Putamen (tissue), 1 donor: ENCODE data around the gene PDZK1.
A peak's percentile ranks its signal among the peaks of the same experiment; 100 is the strongest.
"Not testable (repeated sequence)": the region's sequence is repeated elsewhere in the genome, so short reads cannot be mapped to it uniquely, and the experiment has no call there.

Source experiments
- DNase-seq: peaks from one replicate; pipeline ENCODE4 v3.0.0-alpha.2; 2016; ENCODE audit warnings: low spot score

The PDZK1 gene

DNA sequence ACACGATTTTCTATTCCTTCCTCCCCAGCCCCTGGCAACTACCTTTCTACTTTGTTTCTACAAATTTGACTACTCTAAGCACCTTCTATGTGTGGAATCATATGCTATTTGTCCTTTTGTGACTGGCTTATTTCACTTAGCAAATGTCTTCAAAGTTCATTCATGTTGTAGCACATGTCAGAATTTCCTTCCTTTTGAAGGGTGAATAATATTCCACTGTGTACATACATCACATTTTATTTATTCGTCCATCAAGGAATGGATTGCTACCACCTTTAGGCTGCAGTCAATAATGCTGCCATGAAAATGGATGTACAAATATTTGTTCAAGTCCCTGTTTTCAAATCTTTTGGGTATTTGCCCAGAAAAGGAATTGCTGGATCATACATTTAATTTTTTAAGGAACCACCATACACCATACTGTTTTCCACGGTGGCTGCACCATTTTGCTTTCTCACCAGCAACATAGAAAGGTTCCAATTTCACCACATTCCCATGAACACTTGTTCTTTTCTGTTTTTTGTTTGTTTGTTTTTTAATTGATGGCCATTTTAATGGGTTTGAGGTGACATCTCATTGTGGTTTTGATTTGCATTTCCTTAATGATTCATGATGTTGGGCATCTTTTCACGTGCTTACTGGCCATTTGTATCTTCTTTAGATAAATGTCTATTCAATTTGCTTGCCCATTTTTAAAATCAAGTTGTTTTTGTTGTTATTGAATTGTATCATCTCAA lies 3.3 kb upstream of the PDZK1 start:
- DNase-seq, result no peak

- no peak for DNase-seq
Measured at GRCh38 chr1:145708063-145708462, 895 bp upstream of the PDZK1 start.

GRCh38 chr1:145706086-145706664 lies 993 bp downstream of the PDZK1 start:
- DNase-seq, result no peak

- DNase-seq, result no peak
Measured at GRCh38 chr1:145705622-145706021, 1.5 kb downstream of the PDZK1 start.

GRCh38 chr1:145702826-145703225 lies 4.3 kb downstream of the PDZK1 start:
- DNase-seq, result no peak

DNA sequence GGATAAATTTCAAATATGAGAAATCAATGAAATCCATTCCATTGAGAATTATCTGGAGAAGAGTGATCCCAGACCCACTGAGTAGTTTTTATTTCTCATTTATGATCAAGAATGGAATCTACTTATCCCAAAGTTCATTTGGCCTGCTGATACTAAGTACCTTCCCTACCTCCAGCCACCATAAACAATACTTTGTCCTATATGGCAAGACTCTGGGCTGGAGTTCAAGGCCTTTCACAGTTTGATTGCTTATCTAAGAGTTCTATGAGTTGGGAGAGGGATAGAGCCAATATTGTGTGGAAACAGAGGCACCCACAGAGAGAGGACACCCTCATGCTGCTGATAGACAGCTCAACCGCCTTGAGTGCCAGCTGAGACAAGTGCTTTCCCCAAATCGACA lies 5.1 kb downstream of the PDZK1 start:
- DNase-seq, result no peak

- DNase-seq, result no peak
Measured at GRCh38 chr1:145701306-145701862, 5.8 kb downstream of the PDZK1 start.

- DNase-seq, result no peak
Measured at GRCh38 chr1:145696630-145696960, 10.6 kb downstream of the PDZK1 start.

DNA sequence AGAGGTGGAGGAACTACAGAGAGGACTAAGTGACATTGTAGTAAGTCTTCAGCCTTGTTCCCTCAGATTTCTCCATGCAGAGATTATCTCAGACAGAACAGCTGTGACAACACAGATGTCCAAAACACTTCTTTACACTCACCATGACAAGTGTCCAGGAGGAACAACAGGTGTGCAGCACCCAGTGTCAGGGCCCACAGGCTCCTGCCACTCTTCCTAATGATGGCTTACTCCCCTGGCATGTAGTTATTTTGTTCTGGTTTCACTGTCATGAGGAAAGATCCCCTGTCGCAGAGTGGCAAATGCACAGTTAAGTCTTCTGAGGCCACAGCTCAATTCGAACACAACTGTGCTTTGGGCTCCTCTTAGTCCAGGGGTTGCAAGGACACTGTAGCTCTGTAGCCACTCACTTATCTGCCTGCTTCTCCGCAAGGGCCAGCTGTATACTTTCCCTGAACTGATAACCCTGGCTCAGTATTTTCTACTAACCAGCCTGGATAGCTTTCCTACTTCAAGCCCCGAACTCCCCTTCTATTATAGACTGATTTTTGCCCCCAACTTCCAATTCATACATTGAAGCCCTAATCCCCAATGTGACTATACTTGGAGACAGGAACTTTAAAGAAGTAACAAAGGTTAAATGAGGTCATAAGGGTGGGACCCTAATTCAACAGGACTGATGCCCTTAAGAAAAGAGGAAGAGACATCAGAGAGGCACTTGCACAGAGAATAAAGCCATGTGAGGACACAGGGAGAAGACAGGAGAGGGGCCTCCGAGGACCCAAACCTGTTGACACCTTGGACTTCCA lies 11.1 kb downstream of the PDZK1 start:
- no peak for DNase-seq

DNA sequence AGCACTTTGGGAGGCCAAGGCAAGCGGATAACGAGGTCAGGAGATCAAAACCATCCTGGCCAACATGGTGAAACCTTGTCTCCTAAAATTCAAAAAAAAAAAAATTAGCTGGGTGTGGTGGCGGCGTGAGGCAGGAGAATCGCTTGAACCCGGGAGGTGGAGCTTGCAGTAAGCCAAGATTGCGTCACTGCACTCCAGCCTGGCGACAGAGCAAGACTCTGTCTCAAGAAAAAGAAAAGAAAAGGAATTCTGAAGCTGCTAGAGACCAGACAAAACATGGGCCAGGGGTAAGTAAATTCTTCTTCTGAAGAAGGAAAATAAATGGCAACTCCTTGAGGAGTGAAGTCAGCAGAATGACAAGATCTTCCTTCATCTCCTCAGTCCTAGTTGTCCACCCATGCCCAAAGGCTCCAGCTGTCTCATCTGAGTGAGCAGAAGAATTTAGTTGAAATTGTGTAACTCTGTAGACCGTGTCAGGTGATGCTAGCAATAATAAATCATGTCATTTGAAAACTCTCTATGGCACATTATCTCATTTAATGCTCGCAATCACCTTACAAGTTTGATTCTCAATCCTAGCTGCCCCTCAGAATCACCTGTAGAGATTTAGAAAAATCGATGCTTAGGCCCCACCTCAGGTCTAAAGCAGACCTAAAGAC lies 14.3 kb downstream of the PDZK1 start:
- no peak for DNase-seq

GRCh38 chr1:145690587-145691558 lies 16.3 kb downstream of the PDZK1 start:
- DNase-seq, result peak; percentile 10

DNA sequence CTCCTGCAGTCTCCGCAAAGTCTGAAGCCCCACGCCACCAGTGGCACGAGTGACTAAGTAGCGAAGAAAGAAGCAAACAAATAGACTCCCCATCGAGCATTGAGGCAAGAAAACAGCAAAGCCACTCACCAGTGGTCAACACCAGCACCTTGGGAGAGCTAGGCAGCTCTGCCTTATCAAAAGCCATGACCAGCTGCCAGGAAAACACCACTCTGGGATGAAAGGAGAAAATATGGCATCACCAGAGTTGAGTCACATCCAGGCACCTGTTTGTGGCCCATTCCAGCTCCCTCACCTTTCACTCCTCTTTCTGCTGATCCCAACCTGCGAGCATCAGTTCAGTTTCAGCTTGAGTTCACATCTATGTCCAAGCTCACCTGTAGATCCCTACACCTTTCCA lies 17.2 kb downstream of the PDZK1 start:
- DNase-seq, result no peak

- DNase-seq, result no peak
Measured at GRCh38 chr1:145688924-145689323, 18.2 kb downstream of the PDZK1 start.

GRCh38 chr1:145688328-145688727 lies 18.8 kb downstream of the PDZK1 start:
- DNase-seq, result no peak

DNA sequence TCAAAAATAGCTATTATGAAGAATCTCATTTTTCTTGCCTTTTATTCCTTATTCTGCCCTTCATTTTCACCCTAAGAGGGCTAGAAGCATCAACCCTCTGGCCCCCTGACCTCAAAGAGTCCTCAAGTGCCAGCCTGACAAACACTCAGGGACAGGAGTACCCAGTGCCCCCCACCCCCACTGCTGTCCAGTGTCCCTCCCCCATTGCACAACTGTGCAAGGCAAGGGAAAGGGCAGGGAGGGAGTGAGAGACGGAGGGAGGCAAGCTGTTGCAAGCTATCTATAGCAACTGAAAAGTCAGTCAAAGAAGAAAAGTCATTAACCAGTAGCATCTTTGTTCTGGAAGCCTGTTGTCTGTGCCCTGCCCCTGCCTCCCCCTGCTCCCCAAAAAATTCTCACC lies 21.1 kb downstream of the PDZK1 start:
- DNase-seq, result not testable (repeated sequence)

DNA sequence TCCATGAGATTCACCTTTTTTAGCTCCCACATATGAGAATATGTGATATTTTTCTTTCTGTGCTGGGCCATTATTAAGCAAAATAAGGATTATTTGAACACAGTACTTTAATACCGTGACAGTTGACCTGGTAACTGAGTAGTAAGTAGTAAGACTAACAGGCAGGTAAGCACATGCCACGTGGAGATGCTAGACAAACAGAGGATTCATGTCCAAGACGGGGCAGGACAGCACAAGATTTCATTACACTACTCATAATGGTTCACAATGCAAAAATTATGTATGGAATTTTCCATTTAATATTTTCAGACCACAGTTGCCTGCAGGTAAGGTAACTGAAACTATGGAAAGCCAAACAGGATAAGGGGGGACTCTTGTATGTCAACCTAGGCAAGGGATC lies 22.3 kb downstream of the PDZK1 start:
- DNase-seq, result not testable (repeated sequence)

DNA sequence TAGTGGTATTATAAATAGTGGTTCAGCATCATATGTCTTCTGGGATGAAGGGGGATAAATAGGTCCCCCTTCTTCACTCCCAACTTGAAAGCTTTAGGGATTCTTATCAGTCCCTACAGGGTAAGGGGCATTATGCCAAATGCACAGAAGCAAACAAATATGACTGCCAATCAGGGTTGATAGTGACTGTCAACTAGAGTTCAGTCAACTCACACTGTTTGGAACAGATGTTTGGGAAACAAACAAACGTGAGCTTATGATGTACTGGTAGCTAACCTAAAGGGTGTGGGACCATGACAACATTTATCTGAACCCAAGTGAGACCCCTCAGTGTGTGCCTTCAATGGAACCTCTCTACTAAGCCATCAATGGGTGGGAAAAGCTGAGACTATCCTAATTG lies 34.0 kb downstream of the PDZK1 start:
- not testable (repeated sequence) for DNase-seq

GRCh38 chr1:145670995-145671745 lies 36.0 kb downstream of the PDZK1 start:
- not testable (repeated sequence) for DNase-seq

DNA sequence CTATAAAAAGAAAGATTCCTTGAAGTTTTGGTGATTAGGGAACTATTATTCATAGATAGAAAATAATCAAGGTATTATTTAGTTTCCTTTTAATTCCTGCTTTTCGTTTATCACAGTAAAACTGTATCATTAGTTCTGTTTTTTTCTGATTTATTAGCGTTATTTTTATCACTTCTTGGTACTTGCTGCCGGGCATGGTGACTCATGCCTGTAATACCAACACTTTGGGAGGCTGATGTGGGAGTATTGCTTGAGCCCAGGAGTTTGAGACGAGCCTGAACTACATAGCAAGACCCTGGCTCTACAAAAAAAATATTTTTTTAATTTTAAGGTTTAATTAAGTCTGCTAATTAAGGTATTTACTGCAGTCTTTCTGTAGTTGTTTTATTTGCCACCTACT lies 42.2 kb downstream of the PDZK1 start:
- not testable (repeated sequence) for DNase-seq

GRCh38 chr1:145662502-145662901 lies 44.7 kb downstream of the PDZK1 start:
- DNase-seq, result not testable (repeated sequence)
